Endothelial cell of umbilical vein (primary cell): Measurements from ENCODE around the gene TENM4. TPM values are rescaled to one million over a fixed set of nuclear protein-coding genes. Genes with fewer than 3 reads are reported as not detected.

ENCODE experiments used
- BruUV-seq: library from RNA; stranded (reverse); fragments of 400-500 nt; replicated peaks from 2 replicates; lab custom pipeline; 2021; lab: Mats Ljungman, UMichigan
- CTCF ChIA-PET: fragments of 300-600, 350-600 bp; sonication (Branson Sonifier 250); formaldehyde crosslinking; loops from one replicate; lab custom pipeline; 2021; ENCODE audit warnings: antibody characterized with exemption, inconsistent platforms; lab: Charles Lee
- POLR2A ChIA-PET: fragments of 300-600, 350-600 bp; sonication (Branson Sonifier 250); formaldehyde crosslinking; loops from one replicate; lab custom pipeline; 2021; ENCODE audit warnings: antibody characterized with exemption, inconsistent platforms; lab: Charles Lee
- DNase-seq: peaks from one replicate; pipeline ENCODE4 v3.0.0-alpha.2; 2011; ENCODE audit warnings: low read depth, low spot score
- FAIRE-seq: peaks from 2 replicates; lab custom pipeline; 2011; peaks lifted over from hg19 to GRCh38; lab: Jason Lieb, UNC
- H2AFZ ChIP-seq: 2 replicates; pipeline ENCODE4 v1.6.0; 2012; ENCODE audit warnings: low read depth, low read length, control low read depth, inconsistent platforms
- H3K27ac ChIP-seq: 2 replicates; pipeline ENCODE4 v1.5.1; 2011; ENCODE audit warnings: low read depth, mild to moderate bottlenecking, control low read depth, low read length, moderate library complexity; ENCODE audit not compliant: insufficient read depth
- H3K27me3 ChIP-seq, 2 experiments: 2 replicates each; pipeline versions ENCODE4 v1.6.0 to v1.6.1; 2011; ENCODE audit warnings: low read length in 2 of 2, mixed read lengths in 1 of 2; ENCODE audit not compliant: control insufficient read depth in 2 of 2, insufficient read depth in 2 of 2
- H3K36me3 ChIP-seq, 2 experiments: 2 replicates in 1 of 2; 3 replicates in 1 of 2; pipeline ENCODE4 v1.5.1; 2011; ENCODE audit warnings: low read length in 2 of 2, mild to moderate bottlenecking in 1 of 2, moderate library complexity in 1 of 2; ENCODE audit not compliant: control insufficient read depth in 2 of 2, insufficient read depth in 2 of 2; ENCODE audit errors: extremely low read depth in 1 of 2
- H3K4me1 ChIP-seq: 3 replicates; pipeline ENCODE4 v1.5.1; 2011; ENCODE audit warnings: mild to moderate bottlenecking, low read length; ENCODE audit not compliant: control insufficient read depth, insufficient read depth; ENCODE audit errors: extremely low read depth
- H3K4me2 ChIP-seq: 2 replicates; pipeline ENCODE4 v1.6.1; 2011; ENCODE audit warnings: low read length, control low read depth, mixed read lengths; ENCODE audit not compliant: insufficient read depth
- H3K4me3 ChIP-seq, 3 experiments: fragments of 200-600 bp in 1 of 3; sonication (generic), shearing (Covaris generic) in 1 of 3; replicated peaks in 1 of 3; 2 replicates each; pipeline ENCODE4 v1.5.1; 2011 to 2016; ENCODE audit warnings: control low read depth in 3 of 3, low read length in 3 of 3, mild to moderate bottlenecking in 2 of 3, inconsistent platforms in 1 of 3, low read depth in 1 of 3, moderate library complexity in 1 of 3; ENCODE audit not compliant: insufficient read depth in 1 of 3
- H3K79me2 ChIP-seq: 2 replicates; pipeline ENCODE4 v1.6.0; 2012; ENCODE audit warnings: low read length, inconsistent platforms; ENCODE audit not compliant: control insufficient read depth, insufficient read depth
- H3K9ac ChIP-seq: replicated peaks from 2 replicates; pipeline ENCODE3; 2011; ENCODE audit warnings: low read length, control low read depth; ENCODE audit not compliant: insufficient read depth; ENCODE audit errors: extremely low read depth
- H3K9me1 ChIP-seq: replicated peaks from 3 replicates; pipeline ENCODE4 v1.6.0; 2011; ENCODE audit warnings: mild to moderate bottlenecking, low read length; ENCODE audit not compliant: control insufficient read depth, insufficient read depth; ENCODE audit errors: extremely low read depth
- H3K9me3 ChIP-seq: replicated peaks from 2 replicates; pipeline ENCODE4 v1.5.1; 2012; ENCODE audit warnings: low read length, inconsistent platforms; ENCODE audit not compliant: control insufficient read depth, insufficient read depth
- H4K20me1 ChIP-seq: replicated peaks from 2 replicates; pipeline ENCODE3; 2011; ENCODE audit warnings: mild to moderate bottlenecking, low read length; ENCODE audit not compliant: control insufficient read depth, insufficient read depth; ENCODE audit errors: extremely low read depth
- CTCF ChIP-seq, 2 donors: IDR thresholded peaks; 1 replicate in 1 of 2; 2 replicates in 1 of 2; pipeline ENCODE4 v1.5.1; 2011; ENCODE audit warnings: low read length in 2 of 2, mild to moderate bottlenecking in 2 of 2, moderate library complexity in 2 of 2, control low read depth in 1 of 2, inconsistent platforms in 1 of 2, low read depth in 1 of 2; ENCODE audit not compliant: insufficient read depth in 1 of 2; ENCODE audit errors: extremely low read depth in 1 of 2
- GATA2 ChIP-seq: IDR thresholded peaks from 2 replicates; pipeline ENCODE4 v1.7.0; 2011; ENCODE audit warnings: low read depth, mild to moderate bottlenecking, moderate library complexity, mixed read lengths, low read length; ENCODE audit not compliant: insufficient read length, insufficient read depth
- JUN ChIP-seq: IDR thresholded peaks from 2 replicates; pipeline ENCODE4 v1.6.1; 2011; ENCODE audit warnings: borderline replicate concordance, low read depth; ENCODE audit not compliant: insufficient read length, insufficient read depth
- MAX ChIP-seq: IDR thresholded peaks from 2 replicates; pipeline ENCODE4 v1.6.1; 2011; ENCODE audit not compliant: insufficient read depth, insufficient read length
- POLR2A ChIP-seq: IDR thresholded peaks from 2 replicates; pipeline ENCODE4 v1.6.1; 2012; ENCODE audit warnings: low read depth, mild to moderate bottlenecking, control low read depth, low read length
- POLR2AphosphoS5 ChIP-seq: IDR thresholded peaks from 2 replicates; pipeline ENCODE4 v1.6.1; 2012; ENCODE audit warnings: low read depth, mild to moderate bottlenecking, control low read depth, low read length, moderate library complexity; ENCODE audit not compliant: insufficient read depth
- dilution Hi-C: fragments of 300-500 bp; cut with MboI; formaldehyde crosslinking; loops from one replicate; pipeline ENCODE4 v1.15.0; 2019; ENCODE audit warnings: low sequenced_read_pairs; ENCODE audit not compliant: extremely low pct_ligation_motif_present
- intact Hi-C: fragments of 100-400 bp; cut with micrococcal nuclease; formaldehyde crosslinking; loops from one replicate; pipeline ENCODE4 v1.10.0; 2022
- polyA plus RNA-seq, 4 experiments: library from polyadenylated mRNA; depleted of rRNA in 3 of 4; stranded (reverse) in 3 of 4; unstranded in 1 of 4; fragments of >200 nt; gene quantifications; 2 replicates each; pipeline versions ENCODE4 v1.2.1 to v1.2.3, GENCODE V29; 2011 to 2012; ENCODE audit warnings: missing spikeins in 1 of 4
- total RNA-seq: library from RNA; stranded (reverse); gene quantifications from 2 replicates; pipeline ENCODE4 v1.2.3, GENCODE V29; 2021

TENM4 gene
- total and polyA plus RNA-seq, 2 donors (not counting 3 experiments of a cell fraction or from before 2014, with no cell fraction given): 0.06 to 0.27 TPM

- no peaks in the 10 kb centered on the region for H4K20me1 ChIP-seq
- intact Hi-C loops: loop anchor here (1.0 to 5.0 kb wide), 4 partner anchors 162 to 302 kb away; no protein-coding TSS in a partner anchor
- peak; percentile 85 for FAIRE-seq
Measured at GRCh38 chr11:78798663-78799062, 642.2 kb downstream of the TENM4 start.

More at GRCh38 chr11:78798663-78799062, 642.2 kb downstream of the TENM4 start:
- Histone ChIP-seq H3K79me2 (no peaks in the 10 kb centered on the region), H3K4me1 (peaks cover 41% of the 10 kb centered on the region), H3K9me1 (no peaks in the 10 kb centered on the region), H3K9me3 (no peaks in the 10 kb centered on the region), H3K27me3 (no peaks in the 10 kb centered on the region), H3K36me3 (no peaks in the 10 kb centered on the region), H3K27ac (no peak overlapping the region), H3K9ac (no peak overlapping the region), H3K4me2 (no peak overlapping the region), H3K4me3 (no peak overlapping the region), H2AFZ (peak overlapping the region; percentile 35)
- ChIA-PET CTCF (interaction anchor here (0.6 to 7.6 kb wide), 19 partner anchors 11 to 301 kb away, joined by 3 to 78 read pairs (median 4); no protein-coding TSS in a partner anchor), POLR2A (no interaction called here)
- no TSS peak for BruUV-seq
- dilution Hi-C loops: no loop called here
- TF ChIP-seq POLR2AphosphoS5 (no peak), MAX (no peak), JUN (no peak), POLR2A (no peak), GATA2 (no peak), CTCF (IDR thresholded peaks at IDR 0.05; ENCODE audit: extremely low read depth in 1 of 2, insufficient read depth in 1 of 2, low read depth in 1 of 2, low read length in 2 of 2) (peak; percentile 85 to 94)
- DNase-seq: peak; percentile 59
